ENCODE measurements around the gene ANKUB1.
"Not testable (repeated sequence)": the region's sequence is repeated elsewhere in the genome, so short reads cannot be mapped to it uniquely, and the experiment has no call there.

ANKUB1 gene

GRCh38 chr3:149792452-149793270, at the start of gene ANKUB1:
TSS of gene ANKUB1 (minus strand) at chr3:149792554. CDS start at chr3:149792366, 188 bp downstream.
- DNase-seq: no peak

GRCh38 chr3:149839896-149840295, 47.5 kb upstream of the ANKUB1 start:
- no peak for DNase-seq

GRCh38 chr3:149839469-149839868, 47.1 kb upstream of the ANKUB1 start:
- DNase-seq: not testable (repeated sequence)

GRCh38 chr3:149838491-149838890, 46.1 kb upstream of the ANKUB1 start:
- DNase-seq: not testable (repeated sequence)

- DNase-seq: no peak
These were observed 40.9 kb upstream of the ANKUB1 start for GRCh38 chr3:149833241-149833640.

- no peak for DNase-seq
These were observed 39.7 kb upstream of the ANKUB1 start for GRCh38 chr3:149832086-149832485.

- no peak for DNase-seq
These were observed 39.0 kb upstream of the ANKUB1 start for GRCh38 chr3:149831321-149831720.

- no peak for DNase-seq
These were observed 38.5 kb upstream of the ANKUB1 start for GRCh38 chr3:149830902-149831301.

- DNase-seq: not testable (repeated sequence)
These were observed 37.3 kb upstream of the ANKUB1 start for GRCh38 chr3:149829631-149830030.

GRCh38 chr3:149828390-149828789, 36.0 kb upstream of the ANKUB1 start:
- DNase-seq: no peak

- DNase-seq: no peak
These were observed 34.3 kb upstream of the ANKUB1 start for GRCh38 chr3:149826636-149827035.

- DNase-seq: no peak
These were observed 27.8 kb upstream of the ANKUB1 start for GRCh38 chr3:149820183-149820582.

GRCh38 chr3:149819432-149819831, 27.1 kb upstream of the ANKUB1 start:
- DNase-seq: no peak

GRCh38 chr3:149816986-149817385, 24.6 kb upstream of the ANKUB1 start:
- no peak for DNase-seq

- DNase-seq: no peak
These were observed 24.0 kb upstream of the ANKUB1 start for GRCh38 chr3:149816311-149816710.

- no peak for DNase-seq
These were observed 23.4 kb upstream of the ANKUB1 start for GRCh38 chr3:149815728-149816127.

- DNase-seq: no peak
These were observed 23.0 kb upstream of the ANKUB1 start for GRCh38 chr3:149815321-149815720.

GRCh38 chr3:149813367-149814281, 21.3 kb upstream of the ANKUB1 start:
- no peak for DNase-seq

GRCh38 chr3:149812606-149813366, 20.4 kb upstream of the ANKUB1 start, which contains the start of gene RNF13:
TSS of gene RNF13 (plus strand) at chr3:149813215. CDS start at chr3:149846027, 32,812 bp downstream.
- DNase-seq: peak; percentile 85 to 87

- DNase-seq: no peak
These were observed 19.8 kb upstream of the ANKUB1 start for GRCh38 chr3:149812165-149812605.

- DNase-seq: no peak
These were observed 18.5 kb upstream of the ANKUB1 start for GRCh38 chr3:149810846-149811245.

- no peak for DNase-seq
These were observed 17.3 kb upstream of the ANKUB1 start for GRCh38 chr3:149809699-149810098.
